ENCODE data around the gene GGT1.
"Not testable (repeated sequence)": the region's sequence is repeated elsewhere in the genome, so short reads cannot be mapped to it uniquely, and the experiment has no call there.

The GGT1 gene

GRCh38 chr22:24642307-24642706 lies 39.3 kb downstream of the GGT1 start:
- DNase-seq (ENCODE audit: low read depth, low spot score), result not testable (repeated sequence)

GRCh38 chr22:24644409-24644808 lies 41.4 kb downstream of the GGT1 start:
- DNase-seq (ENCODE audit: low read depth, low spot score), result not testable (repeated sequence)

- not testable (repeated sequence) for DNase-seq (ENCODE audit: low read depth, low spot score)
Measured at GRCh38 chr22:24645408-24646399, 42.7 kb downstream of the GGT1 start.

GRCh38 chr22:24646756-24647155 lies 43.8 kb downstream of the GGT1 start:
- not testable (repeated sequence) for DNase-seq (ENCODE audit: low read depth, low spot score)

- DNase-seq (ENCODE audit: low read depth, low spot score), result not testable (repeated sequence)
Measured at GRCh38 chr22:24649371-24649770, 46.4 kb downstream of the GGT1 start.

GRCh38 chr22:24650884-24651283 lies 47.9 kb downstream of the GGT1 start:
- DNase-seq (ENCODE audit: low read depth, low spot score), result peak; percentile 6

- not testable (repeated sequence) for DNase-seq (ENCODE audit: low read depth, low spot score)
Measured at GRCh38 chr22:24665395-24665794, 62.4 kb downstream of the GGT1 start.

GRCh38 chr22:24667904-24668303 lies 64.9 kb downstream of the GGT1 start:
- DNase-seq (ENCODE audit: low read depth, low spot score), result not testable (repeated sequence)

- not testable (repeated sequence) for DNase-seq (ENCODE audit: low read depth, low spot score)
Measured at GRCh38 chr22:24672532-24672931, 69.5 kb downstream of the GGT1 start.

Data from activated CD4-positive, CD25-positive, alpha-beta regulatory T cell treated with anti-CD3 and anti-CD28 coated beads, Interleukin-2, amount 50 U/mL, for 16 hours (primary cell).